ENCODE data around the gene INPP5D. TPM values are rescaled to one million over a fixed set of nuclear protein-coding genes. Genes with fewer than 3 reads are reported as not detected.

Gene INPP5D
- total RNA-seq, 1 experiment from 2014 or later: not detected

DNA sequence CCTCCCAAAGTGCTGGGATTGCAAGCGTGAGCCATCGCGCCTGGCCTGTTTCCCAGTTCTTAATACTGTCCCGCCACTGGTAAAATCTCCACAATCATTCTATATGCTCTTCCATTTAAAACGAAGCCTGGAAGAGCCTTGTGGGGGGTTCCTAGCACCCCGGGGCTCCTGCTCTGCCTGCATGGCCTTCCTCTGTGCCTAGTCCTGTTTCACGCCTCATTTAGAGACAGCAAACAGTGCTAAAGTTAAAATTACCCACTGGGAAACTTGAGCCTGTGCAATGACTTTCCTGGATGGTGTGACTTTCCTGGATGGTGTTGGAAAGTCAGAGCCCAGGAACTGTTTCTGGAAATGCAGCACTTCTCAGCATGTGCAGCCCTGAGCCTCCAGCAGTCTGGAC is 55.0 kb downstream of the INPP5D start:
- no peak overlapping the region for H3K4me3 Mint-ChIP-seq (ENCODE audit: low read depth, unreplicated experiment)
- no TSS peak for BruUV-seq (replicated peaks)
- H3K9me3 Mint-ChIP-seq (ENCODE audit: low read depth, unreplicated experiment): no peaks in the 10 kb centered on the region
- H3K4me1 Mint-ChIP-seq (ENCODE audit: low read depth, unreplicated experiment): no peaks in the 10 kb centered on the region
- no peaks in the 10 kb centered on the region for H3K36me3 Mint-ChIP-seq (ENCODE audit: insufficient read depth, unreplicated experiment)
- CTCF ChIA-PET: interaction anchor here (0.7 kb wide), 1 partner anchor 785 kb away, joined by 4 read pairs; no protein-coding TSS in a partner anchor
- DNase-seq: no peak
- intact Hi-C loops (cut with micrococcal nuclease; ENCODE audit: unreplicated experiment): no loop called here
- H3K27me3 Mint-ChIP-seq (ENCODE audit: unreplicated experiment): peaks cover 33% of the 10 kb centered on the region
- TF ChIP-seq, protein P1, sequence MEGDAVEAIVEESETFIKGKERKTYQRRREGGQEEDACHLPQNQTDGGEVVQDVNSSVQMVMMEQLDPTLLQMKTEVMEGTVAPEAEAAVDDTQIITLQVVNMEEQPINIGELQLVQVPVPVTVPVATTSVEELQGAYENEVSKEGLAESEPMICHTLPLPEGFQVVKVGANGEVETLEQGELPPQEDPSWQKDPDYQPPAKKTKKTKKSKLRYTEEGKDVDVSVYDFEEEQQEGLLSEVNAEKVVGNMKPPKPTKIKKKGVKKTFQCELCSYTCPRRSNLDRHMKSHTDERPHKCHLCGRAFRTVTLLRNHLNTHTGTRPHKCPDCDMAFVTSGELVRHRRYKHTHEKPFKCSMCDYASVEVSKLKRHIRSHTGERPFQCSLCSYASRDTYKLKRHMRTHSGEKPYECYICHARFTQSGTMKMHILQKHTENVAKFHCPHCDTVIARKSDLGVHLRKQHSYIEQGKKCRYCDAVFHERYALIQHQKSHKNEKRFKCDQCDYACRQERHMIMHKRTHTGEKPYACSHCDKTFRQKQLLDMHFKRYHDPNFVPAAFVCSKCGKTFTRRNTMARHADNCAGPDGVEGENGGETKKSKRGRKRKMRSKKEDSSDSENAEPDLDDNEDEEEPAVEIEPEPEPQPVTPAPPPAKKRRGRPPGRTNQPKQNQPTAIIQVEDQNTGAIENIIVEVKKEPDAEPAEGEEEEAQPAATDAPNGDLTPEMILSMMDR (IDR thresholded peaks at IDR 0.05; ENCODE audit: unreplicated experiment): no peak
- H3K27ac Mint-ChIP-seq (ENCODE audit: unreplicated experiment): no peak overlapping the region

DNA sequence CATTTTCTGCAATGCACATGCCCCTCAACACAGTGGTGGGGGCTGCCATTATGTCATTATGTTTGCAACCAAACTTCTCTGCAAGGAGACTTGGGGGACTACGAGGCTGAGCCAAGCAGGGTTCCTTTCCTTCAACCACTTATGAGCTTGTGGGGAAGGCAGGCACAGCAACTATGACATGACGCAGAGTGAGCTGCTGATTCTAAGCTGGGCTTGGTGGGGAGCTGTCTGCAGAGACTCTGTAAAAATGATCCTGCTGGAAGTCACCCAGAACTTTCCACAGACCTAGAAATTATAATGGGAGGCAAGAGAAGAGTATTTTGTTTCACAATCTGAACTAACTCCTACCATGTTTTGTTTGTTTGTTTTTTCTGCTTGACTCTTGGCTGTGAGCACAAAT is 55.6 kb downstream of the INPP5D start:
- no peak overlapping the region for H3K27ac Mint-ChIP-seq (ENCODE audit: unreplicated experiment)
- H3K36me3 Mint-ChIP-seq (ENCODE audit: insufficient read depth, unreplicated experiment): no peaks in the 10 kb centered on the region
- CTCF ChIA-PET: no interaction called here
- H3K9me3 Mint-ChIP-seq (ENCODE audit: low read depth, unreplicated experiment): no peaks in the 10 kb centered on the region
- H3K27me3 Mint-ChIP-seq (ENCODE audit: unreplicated experiment): peaks cover 33% of the 10 kb centered on the region
- BruUV-seq (replicated peaks): no TSS peak
- no peak overlapping the region for H3K4me3 Mint-ChIP-seq (ENCODE audit: low read depth, unreplicated experiment)
- intact Hi-C loops (cut with micrococcal nuclease; ENCODE audit: unreplicated experiment): no loop called here
- TF ChIP-seq, protein P1 (IDR thresholded peaks at IDR 0.05; ENCODE audit: unreplicated experiment): no peak
- DNase-seq: no peak
- no peaks in the 10 kb centered on the region for H3K4me1 Mint-ChIP-seq (ENCODE audit: low read depth, unreplicated experiment)

DNA sequence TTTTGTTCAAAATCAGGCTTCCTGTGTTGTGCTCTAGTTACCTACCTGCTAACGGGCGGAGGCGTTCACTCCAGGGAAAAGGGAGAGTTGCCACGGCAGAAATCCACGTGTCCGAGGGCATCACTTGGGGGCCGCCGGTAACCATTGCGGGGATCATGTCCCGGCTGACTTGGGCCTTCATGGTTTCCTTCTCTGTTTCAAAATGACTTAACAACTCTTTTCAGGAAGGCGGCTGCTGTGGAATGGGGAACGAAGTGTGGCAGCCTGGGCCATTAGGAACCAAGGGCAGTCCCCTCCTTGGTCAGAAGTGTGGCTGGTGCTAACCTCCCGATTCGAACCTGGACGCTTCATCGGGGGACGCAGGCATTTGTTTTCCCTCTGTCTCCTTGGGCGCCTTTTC is 56.8 kb downstream of the INPP5D start:
- H3K4me3 Mint-ChIP-seq (ENCODE audit: low read depth, unreplicated experiment): no peak overlapping the region
- no peaks in the 10 kb centered on the region for H3K36me3 Mint-ChIP-seq (ENCODE audit: insufficient read depth, unreplicated experiment)
- H3K27me3 Mint-ChIP-seq (ENCODE audit: unreplicated experiment): peaks cover 33% of the 10 kb centered on the region
- CTCF ChIA-PET: no interaction called here
- H3K4me1 Mint-ChIP-seq (ENCODE audit: low read depth, unreplicated experiment): no peaks in the 10 kb centered on the region
- intact Hi-C loops (cut with micrococcal nuclease; ENCODE audit: unreplicated experiment): no loop called here
- TF ChIP-seq, protein P1 (IDR thresholded peaks at IDR 0.05; ENCODE audit: unreplicated experiment): no peak
- H3K27ac Mint-ChIP-seq (ENCODE audit: unreplicated experiment): no peak overlapping the region
- no peak for DNase-seq
- H3K9me3 Mint-ChIP-seq (ENCODE audit: low read depth, unreplicated experiment): no peaks in the 10 kb centered on the region
- no TSS peak for BruUV-seq (replicated peaks)

DNA sequence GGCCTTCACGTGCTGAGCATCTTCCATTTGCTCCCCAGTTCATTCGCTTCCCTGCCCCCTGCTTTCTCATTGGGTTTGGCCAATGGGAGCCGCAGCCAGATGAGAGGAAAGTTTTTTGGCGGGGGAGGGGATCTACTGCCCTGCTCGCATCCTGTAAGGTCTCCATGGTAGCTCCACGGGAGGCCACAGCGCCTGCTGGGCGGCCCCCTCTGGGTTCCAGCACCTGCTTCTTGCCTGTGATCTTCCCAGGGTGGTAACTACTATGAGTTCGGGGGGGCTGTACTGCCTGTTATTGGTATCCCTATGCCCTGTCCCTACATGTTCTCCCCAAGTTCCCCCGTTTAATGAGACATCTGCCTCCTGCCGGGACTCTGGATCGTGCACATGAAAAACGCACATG is 57.2 kb downstream of the INPP5D start:
- Mint-ChIP-seq H3K27me3 (ENCODE audit: unreplicated experiment) (peaks cover 33% of the 10 kb centered on the region), H3K36me3 (ENCODE audit: insufficient read depth, unreplicated experiment) (no peaks in the 10 kb centered on the region), H3K27ac (ENCODE audit: unreplicated experiment) (no peak overlapping the region), H3K4me1 (ENCODE audit: low read depth, unreplicated experiment) (no peaks in the 10 kb centered on the region), H3K9me3 (ENCODE audit: low read depth, unreplicated experiment) (no peaks in the 10 kb centered on the region), H3K4me3 (ENCODE audit: low read depth, unreplicated experiment) (no peak overlapping the region)
- no TSS peak for BruUV-seq (replicated peaks)
- CTCF ChIA-PET: no interaction called here
- TF ChIP-seq, protein P1 (IDR thresholded peaks at IDR 0.05; ENCODE audit: unreplicated experiment): no peak
- intact Hi-C loops (cut with micrococcal nuclease; ENCODE audit: unreplicated experiment): no loop called here
- DNase-seq: no peak

Measured in Calu3 (cell line).